ENCODE results near the gene CD38. TPM values are rescaled to one million over a fixed set of nuclear protein-coding genes. Genes with fewer than 3 reads are reported as not detected.

Gene CD38
- polyA plus RNA-seq, 1 donor (not counting 4 experiments of a cell fraction or from before 2014, with no cell fraction given): 0.08 TPM

- TF ChIP-seq CTCF (optimal IDR thresholded peaks at IDR 0.05 in 1 of 3, IDR thresholded peaks at IDR 0.05 in 1 of 3, conservative IDR thresholded peaks at IDR 0.05 in 1 of 3; ENCODE audit: extremely low read depth in 1 of 3, insufficient read depth in 2 of 3, low read length in 3 of 3) (no peak), EZH2 (IDR thresholded peaks at IDR 0.05; ENCODE audit: low read length) (no peak)
- peak; percentile 74 for FAIRE-seq
- Histone ChIP-seq H3K4me1 (ENCODE audit: control insufficient read depth, extremely low read depth, insufficient read depth, low read length) (no peaks in the 10 kb centered on the region), H3K79me2 (ENCODE audit: control insufficient read depth, insufficient read depth, low read length) (no peaks in the 10 kb centered on the region), H3K9ac (ENCODE audit: control insufficient read depth, extremely low read depth, insufficient read depth, low read length) (no peak overlapping the region), H4K20me1 (ENCODE audit: control insufficient read depth, extremely low read depth, insufficient read depth, low read length) (no peaks in the 10 kb centered on the region), H3K27me3 (ENCODE audit: control insufficient read depth, extremely low read depth, insufficient read depth, low read length) (no peaks in the 10 kb centered on the region), H3K36me3 (ENCODE audit: control insufficient read depth in 2 of 2, extremely low read depth in 1 of 2, insufficient read depth in 2 of 2, low read length in 2 of 2) (no peaks in the 10 kb centered on the region), H3K9me1 (ENCODE audit: control insufficient read depth, extremely low read depth, insufficient read depth, low read length) (no peaks in the 10 kb centered on the region), H3K9me3 (ENCODE audit: control insufficient read depth, low read depth, low read length) (no peaks in the 10 kb centered on the region), H3K27ac (ENCODE audit: control insufficient read depth, insufficient read depth, low read length) (no peak overlapping the region), H3K4me3 (ENCODE audit: control insufficient read depth in 2 of 3, extremely low read depth in 1 of 3, insufficient read depth in 2 of 3, low read depth in 1 of 3, low read length in 3 of 3) (no peak overlapping the region), H2AFZ (ENCODE audit: control insufficient read depth, low read length) (no peak overlapping the region), H3K4me2 (ENCODE audit: control insufficient read depth, extremely low read depth, insufficient read depth, low read depth, low read length) (no peak overlapping the region)
- no peak for DNase-seq (ENCODE audit: low read depth, low spot score)
- dilution Hi-C loops (cut with MboI; ENCODE audit: extremely low pct_ligation_motif_present, low sequenced_read_pairs): no loop called here
Measured at GRCh38 chr4:15868826-15869413, 90.8 kb downstream of the CD38 start.

- H3K9me1 ChIP-seq (ENCODE audit: control insufficient read depth, extremely low read depth, insufficient read depth, low read length): no peaks in the 10 kb centered on the region
- no peak overlapping the region for H3K4me2 ChIP-seq (ENCODE audit: control insufficient read depth, extremely low read depth, insufficient read depth, low read depth, low read length)
- H2AFZ ChIP-seq (ENCODE audit: control insufficient read depth, low read length): no peak overlapping the region
- DNase-seq (ENCODE audit: low read depth, low spot score) (no peak), FAIRE-seq (no peak)
- dilution Hi-C loops (cut with MboI; ENCODE audit: extremely low pct_ligation_motif_present, low sequenced_read_pairs): no loop called here
- no peaks in the 10 kb centered on the region for H3K36me3 ChIP-seq (ENCODE audit: control insufficient read depth in 2 of 2, extremely low read depth in 1 of 2, insufficient read depth in 2 of 2, low read length in 2 of 2)
- H3K9ac ChIP-seq (ENCODE audit: control insufficient read depth, extremely low read depth, insufficient read depth, low read length): no peak overlapping the region
- no peaks in the 10 kb centered on the region for H3K4me1 ChIP-seq (ENCODE audit: control insufficient read depth, extremely low read depth, insufficient read depth, low read length)
- no peaks in the 10 kb centered on the region for H4K20me1 ChIP-seq (ENCODE audit: control insufficient read depth, extremely low read depth, insufficient read depth, low read length)
- H3K27me3 ChIP-seq (ENCODE audit: control insufficient read depth, extremely low read depth, insufficient read depth, low read length): no peaks in the 10 kb centered on the region
- no peak for TF ChIP-seq CTCF (optimal IDR thresholded peaks at IDR 0.05 in 1 of 3, IDR thresholded peaks at IDR 0.05 in 1 of 3, conservative IDR thresholded peaks at IDR 0.05 in 1 of 3; ENCODE audit: extremely low read depth in 1 of 3, insufficient read depth in 2 of 3, low read length in 3 of 3)
- TF ChIP-seq EZH2 (IDR thresholded peaks at IDR 0.05; ENCODE audit: low read length): no peak
- H3K27ac ChIP-seq (ENCODE audit: control insufficient read depth, insufficient read depth, low read length): no peak overlapping the region
- H3K79me2 ChIP-seq (ENCODE audit: control insufficient read depth, insufficient read depth, low read length): no peaks in the 10 kb centered on the region
- H3K4me3 ChIP-seq (ENCODE audit: control insufficient read depth in 2 of 3, extremely low read depth in 1 of 3, insufficient read depth in 2 of 3, low read depth in 1 of 3, low read length in 3 of 3): no peak overlapping the region
- H3K9me3 ChIP-seq (ENCODE audit: control insufficient read depth, low read depth, low read length): no peaks in the 10 kb centered on the region
Measured at GRCh38 chr4:15870079-15870478, 92.0 kb downstream of the CD38 start.

Measured in keratinocyte (primary cell).